Stimulated activated CD8-positive, alpha-beta memory T cell treated with anti-CD3 and anti-CD28 coated beads, Interleukin-7, amount 100 ng/mL, for 24 hours (primary cell): ENCODE measurements around the gene MAP2K1.
"Not testable (repeated sequence)": the region's sequence is repeated elsewhere in the genome, so short reads cannot be mapped to it uniquely, and the experiment has no call there.

Experiments used
- DNase-seq: peaks from one replicate; pipeline ENCODE4 v3.0.0-alpha.2; 2020; ENCODE audit warnings: low read depth

MAP2K1 gene

DNA sequence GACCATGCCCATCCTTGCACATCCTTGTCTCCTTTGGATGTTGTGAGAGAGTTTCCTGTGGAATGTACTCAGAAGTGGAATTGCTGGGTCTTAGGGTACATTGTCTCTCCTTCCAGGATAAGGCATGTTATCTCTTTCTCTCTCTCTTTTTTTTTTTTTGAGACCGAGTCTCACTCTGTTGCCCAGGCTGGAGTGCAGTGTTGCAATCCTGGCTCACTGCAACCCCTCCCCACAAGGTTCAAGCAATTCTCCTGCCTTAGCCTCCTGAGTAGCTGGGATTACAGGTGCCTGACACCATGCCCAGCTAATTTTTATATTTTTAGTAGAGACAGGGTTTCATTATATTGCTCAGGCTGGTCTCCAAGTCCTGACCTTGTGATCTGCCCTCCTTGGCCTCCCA lies 6.3 kb downstream of the MAP2K1 start:
- DNase-seq = not testable (repeated sequence)

DNA sequence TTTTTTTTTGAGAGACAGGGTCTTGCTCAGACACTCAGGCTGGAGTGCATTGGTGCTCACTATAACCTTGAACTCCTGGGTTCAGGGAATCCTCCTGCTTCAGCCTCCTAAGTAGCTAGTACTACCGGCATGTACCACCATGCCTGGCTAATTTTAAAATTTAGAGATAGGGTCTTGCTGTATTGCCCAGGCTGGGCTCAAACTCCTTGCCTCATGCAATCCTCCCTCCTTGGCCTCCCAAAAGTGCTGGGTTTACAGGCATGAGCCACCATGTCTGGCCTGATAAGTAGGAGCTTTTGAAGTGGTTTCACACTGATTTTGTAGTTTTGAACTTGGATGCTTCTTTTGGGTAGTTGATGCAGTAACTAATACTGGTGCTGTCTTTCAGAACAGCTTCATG lies 7.8 kb downstream of the MAP2K1 start:
- DNase-seq = no peak

DNA sequence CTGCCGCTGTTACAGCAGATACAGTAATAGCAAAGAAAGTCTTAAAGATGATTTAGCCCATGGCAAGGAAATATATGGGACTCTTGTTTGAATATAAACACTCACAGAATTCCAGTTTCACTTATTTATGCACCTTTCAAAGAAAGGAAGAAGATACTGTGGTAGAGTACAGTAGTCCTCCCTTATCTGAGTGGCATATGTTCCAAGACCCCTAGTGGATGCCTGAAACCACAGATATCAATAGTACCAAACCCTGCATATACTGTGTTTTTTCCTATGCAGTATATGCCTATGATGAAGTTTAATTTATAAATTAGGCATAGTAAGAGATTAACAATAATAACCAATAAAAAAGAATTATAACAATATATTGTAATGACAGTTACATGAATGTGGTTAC lies 8.2 kb downstream of the MAP2K1 start:
- DNase-seq = no peak

- no peak for DNase-seq
These were observed 12.6 kb downstream of the MAP2K1 start for GRCh38 chr15:66399276-66399675.

DNA sequence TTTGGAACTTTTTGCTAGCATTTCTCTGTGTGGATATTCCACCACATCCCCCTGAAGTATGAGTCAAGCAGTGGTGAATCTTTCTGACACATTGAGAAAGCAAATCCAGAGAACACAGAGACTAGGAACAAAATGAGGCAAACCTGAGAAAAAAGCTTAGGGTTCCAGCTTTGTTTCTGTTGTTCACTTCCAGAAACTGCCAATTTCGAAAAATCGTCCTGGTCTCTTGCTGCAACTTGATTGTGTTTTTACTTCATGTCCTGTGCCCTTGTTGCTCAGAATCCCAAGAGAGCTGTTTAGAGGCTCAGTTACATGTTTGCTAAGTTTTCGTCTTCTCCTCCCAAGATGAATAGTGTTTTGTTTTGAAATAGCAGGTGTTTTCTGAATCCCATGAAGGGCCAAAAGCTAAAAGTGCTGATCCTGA lies 13.7 kb downstream of the MAP2K1 start:
- DNase-seq = no peak

DNA sequence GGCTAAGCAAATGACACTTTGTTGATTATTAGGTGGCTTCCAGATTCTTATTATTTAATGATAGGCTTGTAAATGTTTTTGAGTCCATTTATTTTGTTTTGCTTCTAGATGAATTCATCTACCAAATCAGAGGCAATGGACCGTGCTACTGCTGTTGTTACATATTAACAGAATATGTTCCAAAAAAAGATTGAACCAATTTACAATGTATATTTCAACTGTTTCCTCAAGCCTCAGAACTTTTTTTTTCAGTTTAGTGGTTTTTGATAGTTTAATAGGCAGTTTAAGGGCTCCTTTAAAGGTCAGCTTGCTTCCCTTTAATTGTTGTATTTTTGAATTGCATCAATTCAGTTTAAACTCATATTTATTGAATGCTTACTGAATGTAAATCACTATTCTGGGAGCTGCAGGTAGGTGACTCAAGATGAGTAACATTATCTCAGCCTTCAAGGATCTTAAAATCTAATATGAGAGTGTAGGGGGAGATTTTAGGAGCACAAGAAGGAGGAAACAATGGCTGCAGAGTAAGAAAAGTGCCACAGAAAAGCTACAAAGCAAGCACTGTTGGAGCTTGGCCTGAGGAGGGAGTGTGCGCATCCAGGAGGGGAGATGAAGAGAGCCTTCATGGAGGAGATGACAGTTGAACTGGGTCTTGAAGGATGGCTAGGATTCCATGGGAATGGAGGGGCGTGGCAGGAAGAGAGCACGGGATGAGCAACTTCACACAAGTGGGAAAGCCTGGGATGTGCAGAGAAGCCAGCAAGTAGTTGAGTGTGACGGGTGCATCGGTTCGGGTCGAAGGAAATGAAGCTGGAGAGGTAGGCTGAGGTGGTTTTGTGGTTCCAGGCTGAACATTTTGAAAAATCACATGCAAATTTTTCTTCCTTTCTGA lies 14.7 kb downstream of the MAP2K1 start:
- DNase-seq = no peak

DNA sequence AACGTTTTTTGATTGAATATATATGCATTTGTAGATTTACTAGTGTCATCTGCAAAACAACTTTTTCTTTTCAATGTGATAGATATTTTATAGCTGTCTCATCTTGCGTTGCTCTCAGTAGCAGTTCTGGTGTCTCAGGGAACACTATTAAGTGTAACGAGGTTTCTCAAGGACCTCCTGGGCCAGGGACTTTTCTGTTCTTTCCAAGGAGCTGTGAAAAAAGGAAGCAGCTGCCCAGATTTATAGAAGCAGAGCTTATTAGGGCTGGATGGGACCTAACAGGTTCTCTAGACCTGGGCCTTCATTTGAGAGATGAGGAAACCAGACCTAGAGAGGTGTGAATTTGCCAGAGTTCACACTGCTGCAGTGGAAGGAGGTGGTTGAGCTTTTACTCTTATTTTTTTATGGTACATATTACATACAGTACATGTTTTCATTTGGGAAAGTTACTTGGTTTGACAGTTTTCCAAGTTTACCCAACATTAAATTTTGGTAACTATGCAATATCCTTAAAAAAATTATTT lies 16.1 kb downstream of the MAP2K1 start:
- no peak for DNase-seq

DNA sequence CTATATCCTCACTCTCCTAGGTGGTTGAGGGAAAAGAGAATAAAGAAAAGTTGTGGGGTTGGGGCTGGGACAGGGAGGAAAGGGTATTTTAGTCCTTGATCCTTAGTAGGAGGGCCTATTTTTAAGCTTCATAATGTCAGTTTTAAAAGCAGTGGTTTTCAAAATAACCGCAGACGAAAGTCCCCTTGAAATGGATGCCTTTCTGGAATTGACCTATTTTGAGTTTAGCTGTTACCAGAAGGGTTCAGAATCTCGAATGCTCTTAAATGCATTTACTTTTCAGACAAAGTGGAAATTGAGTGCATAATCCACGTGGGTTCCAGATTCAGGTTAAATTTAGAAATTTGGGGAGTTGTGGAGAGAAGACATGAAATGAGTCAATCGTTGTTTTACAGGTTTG lies 16.6 kb downstream of the MAP2K1 start:
- no peak for DNase-seq

GRCh38 chr15:66404122-66404521 lies 17.4 kb downstream of the MAP2K1 start:
- no peak for DNase-seq

- no peak for DNase-seq
These were observed 17.8 kb downstream of the MAP2K1 start for GRCh38 chr15:66404532-66404931.

- no peak for DNase-seq
These were observed 18.3 kb downstream of the MAP2K1 start for GRCh38 chr15:66405007-66405406.

GRCh38 chr15:66405615-66406014 lies 18.9 kb downstream of the MAP2K1 start:
- no peak for DNase-seq

GRCh38 chr15:66408254-66408653 lies 21.5 kb downstream of the MAP2K1 start:
- DNase-seq = no peak

GRCh38 chr15:66408675-66409282 lies 22.1 kb downstream of the MAP2K1 start:
- DNase-seq = no peak

DNA sequence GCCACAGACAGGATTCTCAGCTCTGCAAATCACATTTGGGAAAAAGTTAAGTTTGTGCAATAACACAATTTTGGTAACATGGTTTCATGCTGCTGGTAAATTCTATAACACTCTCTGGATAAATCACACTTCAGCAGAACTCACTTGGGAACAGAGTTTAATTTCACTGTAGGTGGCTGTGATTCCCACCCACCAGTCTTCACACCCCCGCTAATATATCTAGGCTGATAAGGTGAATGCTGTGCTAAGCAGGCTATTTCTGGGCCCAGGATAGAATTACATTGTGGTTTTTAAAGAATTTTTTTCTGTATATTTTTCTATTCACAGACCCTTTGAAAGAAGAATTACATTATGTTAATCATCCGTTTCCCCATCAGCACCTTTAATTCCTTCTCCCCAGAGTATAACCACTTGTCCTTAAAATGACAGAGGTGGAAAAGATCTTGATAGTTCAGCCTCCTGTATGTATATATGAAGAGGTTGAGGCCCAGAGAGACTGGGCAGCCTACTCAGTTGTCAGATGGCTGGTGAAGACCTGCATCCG lies 22.9 kb downstream of the MAP2K1 start:
- DNase-seq = no peak

DNA sequence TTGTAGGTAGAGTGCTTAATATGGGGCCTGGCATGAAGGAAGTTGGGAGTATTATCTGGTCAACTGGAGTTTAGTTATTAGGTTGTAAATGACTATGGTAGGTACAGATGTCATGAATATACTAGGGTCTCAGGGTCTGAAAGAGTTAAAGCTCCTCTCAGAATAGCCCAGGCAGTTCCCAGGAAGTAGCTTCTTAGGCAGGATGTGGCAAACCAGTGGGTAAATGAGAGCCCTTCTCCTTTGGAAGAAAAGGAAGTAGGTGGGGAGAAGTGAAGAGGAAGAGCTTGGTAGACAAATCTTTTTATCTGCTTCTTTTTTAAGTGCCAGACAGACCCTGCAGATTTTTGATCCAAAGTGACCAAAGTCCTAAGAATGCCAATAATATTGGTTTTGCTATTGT lies 24.5 kb downstream of the MAP2K1 start:
- no peak for DNase-seq

- no peak for DNase-seq
These were observed 25.5 kb downstream of the MAP2K1 start for GRCh38 chr15:66412220-66412619.

- DNase-seq = no peak
These were observed 26.9 kb downstream of the MAP2K1 start for GRCh38 chr15:66413579-66413978.

DNA sequence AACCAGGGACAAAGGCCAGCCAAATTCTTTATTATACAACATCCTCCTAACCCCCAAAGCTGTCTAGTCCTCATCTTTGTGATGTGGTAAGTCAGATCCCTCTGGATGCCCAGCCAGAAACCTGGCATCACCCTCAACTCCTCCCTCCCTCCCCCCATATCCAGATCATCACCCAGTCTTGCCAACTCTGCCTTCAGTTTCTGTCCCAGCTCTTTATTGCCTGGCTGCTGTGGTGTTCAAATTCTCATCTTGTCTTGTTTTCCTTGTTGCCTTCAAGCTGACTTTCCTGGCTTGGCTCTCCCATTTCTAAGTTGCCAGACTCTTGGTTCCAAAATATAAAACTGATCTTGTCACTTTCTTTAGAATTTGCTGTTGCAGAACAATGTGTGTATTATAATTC lies 28.6 kb downstream of the MAP2K1 start:
- DNase-seq = no peak

DNA sequence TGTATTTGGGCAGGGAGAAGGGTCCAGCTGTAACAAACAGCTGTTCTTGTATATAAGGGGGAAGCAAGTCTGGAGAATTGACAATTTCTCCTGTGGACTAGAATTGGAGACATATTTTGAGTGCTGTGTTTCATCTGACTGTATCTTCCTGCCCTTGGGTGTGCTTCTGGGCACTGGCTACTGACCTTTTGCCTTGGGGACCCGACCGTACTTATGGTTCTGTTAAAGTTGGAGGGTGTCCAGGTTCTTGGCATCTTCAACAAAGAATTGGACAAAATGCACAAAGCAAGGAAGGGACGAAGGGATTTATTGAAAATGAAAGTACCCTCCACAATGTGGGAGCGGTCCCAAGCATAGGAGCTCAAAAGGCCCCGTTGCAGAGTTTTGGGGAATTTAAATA lies 31.0 kb downstream of the MAP2K1 start:
- no peak for DNase-seq

DNA sequence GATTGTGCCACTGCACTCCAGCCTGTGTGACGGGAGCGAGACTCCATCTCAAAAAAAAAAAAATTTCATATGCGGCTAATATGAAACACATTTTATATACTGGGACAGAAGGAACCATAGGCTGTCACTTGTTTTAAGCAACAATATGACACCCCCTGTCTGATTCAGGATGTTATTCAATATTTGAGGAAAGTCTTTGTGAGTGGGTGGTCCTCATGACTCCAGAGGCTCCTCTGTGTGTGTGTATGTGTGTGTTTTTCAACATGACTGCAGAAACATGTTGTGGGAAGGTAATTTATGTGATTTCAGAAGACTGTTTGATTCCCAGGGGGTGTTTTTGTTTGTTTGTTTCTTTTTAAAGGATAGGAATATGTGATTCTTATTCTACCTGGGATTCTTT lies 32.8 kb downstream of the MAP2K1 start:
- no peak for DNase-seq

DNA sequence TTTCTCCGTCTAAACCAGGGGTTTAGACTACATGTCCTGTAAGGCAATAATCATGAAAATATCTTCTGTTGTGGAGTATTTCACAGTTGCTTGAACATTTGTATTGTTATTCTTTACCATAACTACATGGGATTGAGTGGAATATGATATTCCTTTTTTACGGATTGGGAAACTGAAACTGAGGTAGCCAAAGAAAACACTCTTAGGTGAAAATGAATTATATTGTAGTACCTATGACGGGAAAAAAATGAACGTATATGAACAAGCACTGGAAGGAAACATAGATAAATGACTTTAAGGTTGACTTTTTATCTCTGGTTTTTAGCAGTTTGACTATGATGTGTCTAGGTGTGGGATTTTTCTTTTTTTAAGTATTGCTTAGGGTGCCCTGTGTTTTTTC lies 35.6 kb downstream of the MAP2K1 start:
- DNase-seq = no peak

- no peak for DNase-seq
These were observed 36.4 kb downstream of the MAP2K1 start for GRCh38 chr15:66423149-66423548.
